Ishikawa (cell line): ENCODE results near the gene IL5RA.

Experiments
- CEBPB ChIP-seq: IDR thresholded peaks from 2 replicates; pipeline ENCODE4 v1.6.1; 2012
- CREB1 ChIP-seq: IDR thresholded peaks from 2 replicates; pipeline ENCODE4 v1.6.1; 2012; ENCODE audit warnings: low read depth
- EGR1 ChIP-seq: IDR thresholded peaks from 2 replicates; pipeline ENCODE4 v1.6.1; 2012
- EP300 ChIP-seq: IDR thresholded peaks from 2 replicates; pipeline ENCODE4 v1.6.1; 2012; ENCODE audit warnings: borderline replicate concordance
- FOXM1 ChIP-seq: IDR thresholded peaks from 2 replicates; pipeline ENCODE4 v1.6.1; 2012; ENCODE audit warnings: low read depth, borderline replicate concordance
- MAX ChIP-seq: IDR thresholded peaks from 2 replicates; pipeline ENCODE4 v1.6.1; 2012
- NFIC ChIP-seq: IDR thresholded peaks from 2 replicates; pipeline ENCODE4 v1.6.1; 2012
- RAD21 ChIP-seq: IDR thresholded peaks from 2 replicates; pipeline ENCODE4 v1.6.1; 2012; ENCODE audit warnings: low read depth
- REST ChIP-seq: IDR thresholded peaks from 2 replicates; pipeline ENCODE4 v1.6.1; 2012; ENCODE audit warnings: low read depth, mild to moderate bottlenecking
- TAF1 ChIP-seq: IDR thresholded peaks from 2 replicates; pipeline ENCODE4 v1.6.1; 2012; ENCODE audit warnings: low read depth, mild to moderate bottlenecking
- TCF12 ChIP-seq: IDR thresholded peaks from 2 replicates; pipeline ENCODE4 v1.6.1; 2012; ENCODE audit warnings: low read depth
- TEAD4 ChIP-seq: IDR thresholded peaks from 2 replicates; pipeline ENCODE4 v1.6.1; 2012
- USF1 ChIP-seq: IDR thresholded peaks from 2 replicates; pipeline ENCODE4 v1.6.1; 2012
- YY1 ChIP-seq: IDR thresholded peaks from 2 replicates; pipeline ENCODE4 v1.6.1; 2012; ENCODE audit warnings: low read depth
- ZBTB7A ChIP-seq: IDR thresholded peaks from 2 replicates; pipeline ENCODE4 v1.6.1; 2012; ENCODE audit warnings: low read depth

Gene IL5RA

DNA sequence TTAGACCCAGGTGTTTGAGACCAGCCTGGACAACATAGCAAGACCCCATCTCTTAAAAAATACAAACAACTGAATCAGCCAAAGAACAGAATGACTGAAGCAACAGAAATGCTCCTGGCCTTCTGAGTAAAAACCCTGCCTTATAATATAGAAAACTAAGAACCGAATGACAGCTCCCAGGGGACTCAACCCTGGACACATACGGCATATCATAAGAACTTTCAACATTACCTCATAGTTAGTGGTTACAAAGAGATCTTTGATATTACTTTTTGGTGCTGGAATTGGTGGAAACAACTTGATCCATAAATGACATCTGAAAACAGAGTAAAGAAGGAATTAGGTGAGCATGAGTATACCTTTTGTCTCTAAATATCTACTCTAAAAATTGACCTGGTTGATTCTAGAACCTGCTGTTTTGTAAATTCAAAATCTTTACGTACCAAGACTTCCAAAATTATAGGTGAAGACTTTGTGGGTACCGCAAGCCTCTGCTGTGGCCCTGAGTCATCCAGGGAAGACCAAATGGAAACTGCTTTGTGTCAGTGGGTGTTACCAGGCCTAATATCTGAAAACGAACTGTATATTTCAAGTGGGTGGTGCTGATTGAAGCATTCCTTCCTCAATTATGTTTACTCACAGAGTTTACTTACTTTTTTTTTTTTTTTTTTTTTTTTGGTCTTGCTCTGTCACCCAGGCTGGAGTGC is 35.5 kb downstream of the IL5RA start:
- TF ChIP-seq MAX (no peak), YY1 (no peak), EGR1 (no peak), RAD21 (no peak), USF1 (no peak)

DNA sequence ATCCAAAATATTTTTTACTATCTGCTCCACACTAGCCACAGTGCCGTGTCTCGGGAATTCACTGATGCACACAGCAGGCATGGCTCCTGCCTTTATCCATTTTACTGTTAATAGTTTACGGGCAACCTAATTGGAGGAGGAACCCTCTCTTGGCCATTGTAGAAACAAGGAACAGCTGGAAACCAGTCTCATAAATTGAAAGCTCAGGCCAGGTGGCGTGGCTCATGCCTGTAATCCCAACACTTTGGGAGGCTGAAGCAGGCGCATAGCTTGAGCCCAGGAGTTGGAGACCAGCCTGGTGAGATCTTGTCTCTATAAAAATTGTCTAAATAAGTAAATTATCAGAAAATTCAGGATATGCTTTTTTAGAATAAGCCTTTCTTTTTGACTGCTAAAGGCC is 39.0 kb downstream of the IL5RA start:
- TF ChIP-seq TCF12 (no peak), CEBPB (no peak), TAF1 (no peak), CREB1 (no peak), USF1 (no peak), EP300 (no peak), YY1 (no peak), ZBTB7A (no peak), RAD21 (no peak), REST (no peak), TEAD4 (no peak), EGR1 (no peak), MAX (no peak), FOXM1 (no peak), NFIC (no peak)

DNA sequence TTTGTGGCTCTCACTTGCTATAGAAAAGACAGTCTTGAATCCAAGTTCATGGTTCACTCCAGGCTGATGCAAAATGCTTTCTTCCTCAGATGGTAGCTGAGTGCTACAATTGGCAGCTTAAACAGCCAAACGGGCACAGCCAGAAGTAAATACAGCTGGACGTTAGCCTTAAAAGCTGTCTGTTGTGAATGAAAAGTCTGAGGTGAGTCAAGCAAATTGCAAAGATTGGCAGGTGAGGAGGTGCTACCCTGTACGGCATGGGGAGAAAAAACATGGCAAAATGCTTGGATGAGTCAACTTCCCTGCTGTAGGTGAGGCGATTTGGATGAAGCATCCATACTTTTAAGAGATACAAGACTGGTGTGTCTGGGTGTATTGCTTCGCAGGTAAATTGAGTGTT is 40.5 kb downstream of the IL5RA start:
- no peak for TF ChIP-seq FOXM1
- no peak for TF ChIP-seq NFIC
- no peak for TF ChIP-seq MAX
- TF ChIP-seq RAD21: no peak
- TF ChIP-seq ZBTB7A: no peak
- no peak for TF ChIP-seq REST
- TF ChIP-seq TEAD4: no peak
- no peak for TF ChIP-seq EGR1

DNA sequence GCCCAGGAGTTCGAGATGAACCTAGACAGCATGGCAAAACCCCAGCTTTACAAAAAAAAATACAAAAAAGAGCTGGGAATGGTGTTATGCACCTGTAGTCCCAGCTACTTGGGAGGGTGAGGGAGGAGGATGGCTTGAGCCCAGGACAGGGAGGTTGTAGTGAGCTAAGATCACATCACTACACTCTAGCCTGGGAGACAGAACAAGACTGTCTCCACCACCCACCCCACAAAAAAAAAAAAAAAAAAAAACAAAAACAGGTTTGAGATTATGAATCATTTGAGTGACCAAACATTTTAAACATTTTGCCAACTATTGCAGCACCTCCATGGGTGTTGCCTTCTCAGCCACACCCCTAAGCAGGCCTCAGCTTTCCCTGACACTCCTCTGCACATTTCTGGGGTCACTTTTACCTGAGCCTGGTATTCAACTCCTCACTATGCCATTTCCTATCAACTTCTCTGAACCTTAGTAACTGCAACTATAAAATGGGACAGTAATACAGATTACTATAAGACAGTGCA is 41.8 kb downstream of the IL5RA start:
- no peak for TF ChIP-seq NFIC
- no peak for TF ChIP-seq TCF12
- TF ChIP-seq TAF1: no peak
- TF ChIP-seq YY1: no peak
- no peak for TF ChIP-seq REST
- no peak for TF ChIP-seq EP300
- TF ChIP-seq EGR1: no peak
- no peak for TF ChIP-seq TEAD4
- TF ChIP-seq FOXM1: no peak
- no peak for TF ChIP-seq CREB1
- no peak for TF ChIP-seq RAD21
